Thoracic aorta (tissue), 2 donors: ENCODE measurements around the gene GMPR2. TPM values are rescaled to one million over a fixed set of nuclear protein-coding genes. Genes with fewer than 3 reads are reported as not detected.

ENCODE experiments used
- ATAC-seq: fragments of 150-250 bp; one replicate; pipeline ENCODE4 v1.8.0; 2017; ENCODE audit warnings: low read depth; ENCODE audit not compliant: insufficient number of reproducible peaks, low FRiP score
- DNase-seq: peaks from one replicate; pipeline ENCODE4 v3.0.0-alpha.2; 2020; ENCODE audit warnings: low spot score
- H3K27ac ChIP-seq, 2 donors: fragments of 200-600 bp; sonication (generic); 1 replicate in 1 of 2; 2 replicates in 1 of 2; pipeline ENCODE4 v1.5.1; 2016; ENCODE audit warnings: mild to moderate bottlenecking in 2 of 2, moderate library complexity in 2 of 2
- H3K27me3 ChIP-seq: fragments of 200-600 bp; sonication (generic); replicated peaks from 2 replicates; pipeline ENCODE4 v1.6.0; 2016; ENCODE audit warnings: mild to moderate bottlenecking; ENCODE audit not compliant: insufficient read depth
- H3K36me3 ChIP-seq: fragments of 200-600 bp; sonication (generic); one replicate; pipeline ENCODE4 v1.5.1; 2016
- H3K4me1 ChIP-seq, 2 donors: fragments of 200-600 bp; sonication (generic); 1 replicate in 1 of 2; 2 replicates in 1 of 2; pipeline versions ENCODE4 v1.5.1 to v1.6.0; 2016; ENCODE audit warnings: low read depth in 2 of 2, mild to moderate bottlenecking in 1 of 2; ENCODE audit not compliant: control insufficient read depth in 1 of 2
- H3K4me3 ChIP-seq: fragments of 200-600 bp; sonication (generic); 2 replicates; pipeline ENCODE4 v1.5.1; 2016; ENCODE audit warnings: mild to moderate bottlenecking
- H3K9me3 ChIP-seq: fragments of 200-600 bp; sonication (generic); 2 replicates; pipeline ENCODE4 v1.5.1; 2016
- total RNA-seq, 2 donors: library from RNA; depleted of rRNA; stranded (reverse); fragments of >200 nt; gene quantifications; one replicate each; pipeline versions ENCODE4 v1.1.0 to v1.2.3, GENCODE V29; 2016
- TF ChIP-seq, protein P1 (sequence below): fragments of 200-600 bp; sonication (generic); IDR thresholded peaks from one replicate; pipeline ENCODE4 v1.5.1; 2019; ENCODE audit warnings: antibody characterized with exemption

Gene GMPR2
- total RNA-seq, 2 donors from 2014 or later, result 39.2 to 51.3 TPM

DNA sequence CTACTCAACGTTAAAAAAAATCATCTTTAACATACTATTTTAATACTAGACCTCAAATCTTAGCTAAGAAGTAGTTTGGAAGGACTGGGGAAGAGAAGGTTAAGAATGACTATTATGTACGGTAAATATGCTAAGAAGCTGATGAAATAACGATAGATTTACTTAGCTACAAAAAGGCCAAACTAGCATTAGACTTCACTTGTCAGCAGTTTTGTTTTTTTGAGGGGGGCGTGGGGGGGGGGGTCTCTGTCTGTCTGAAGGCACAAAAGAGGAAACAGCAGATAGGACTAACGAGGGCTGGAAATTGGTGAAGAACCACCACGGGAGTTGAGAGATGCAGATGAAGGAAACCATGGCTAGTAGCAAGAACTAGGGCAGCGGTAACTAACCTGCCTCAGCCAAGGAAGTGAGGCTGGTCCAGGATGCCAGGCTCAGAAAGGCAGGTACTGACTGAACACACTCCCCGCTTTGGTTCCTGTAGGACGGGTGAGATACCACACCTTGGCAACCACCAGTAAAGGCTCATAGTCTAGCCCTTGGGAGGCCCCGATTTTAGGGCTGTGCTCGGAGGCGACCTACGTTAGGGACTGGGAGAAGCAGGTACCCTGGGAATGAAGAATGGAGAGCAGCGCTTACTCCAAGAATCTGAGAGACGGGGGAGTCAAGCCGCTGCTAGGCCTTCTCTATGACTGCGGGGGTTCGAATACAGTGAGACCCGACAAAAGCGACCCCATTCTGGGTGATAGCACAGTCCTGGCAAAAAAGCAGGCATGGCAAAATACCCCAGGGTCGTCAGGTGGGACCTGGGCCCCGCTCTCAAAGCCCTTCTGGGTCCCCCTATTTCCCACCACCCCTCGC lies 1.2 kb upstream of the GMPR2 start:
- no peaks in the 10 kb centered on the region for H3K27me3 ChIP-seq
- H3K9me3 ChIP-seq, result no peaks in the 10 kb centered on the region
- H3K27ac ChIP-seq, result peak overlapping the region; percentile 81 to 82
- TF ChIP-seq, protein P1, sequence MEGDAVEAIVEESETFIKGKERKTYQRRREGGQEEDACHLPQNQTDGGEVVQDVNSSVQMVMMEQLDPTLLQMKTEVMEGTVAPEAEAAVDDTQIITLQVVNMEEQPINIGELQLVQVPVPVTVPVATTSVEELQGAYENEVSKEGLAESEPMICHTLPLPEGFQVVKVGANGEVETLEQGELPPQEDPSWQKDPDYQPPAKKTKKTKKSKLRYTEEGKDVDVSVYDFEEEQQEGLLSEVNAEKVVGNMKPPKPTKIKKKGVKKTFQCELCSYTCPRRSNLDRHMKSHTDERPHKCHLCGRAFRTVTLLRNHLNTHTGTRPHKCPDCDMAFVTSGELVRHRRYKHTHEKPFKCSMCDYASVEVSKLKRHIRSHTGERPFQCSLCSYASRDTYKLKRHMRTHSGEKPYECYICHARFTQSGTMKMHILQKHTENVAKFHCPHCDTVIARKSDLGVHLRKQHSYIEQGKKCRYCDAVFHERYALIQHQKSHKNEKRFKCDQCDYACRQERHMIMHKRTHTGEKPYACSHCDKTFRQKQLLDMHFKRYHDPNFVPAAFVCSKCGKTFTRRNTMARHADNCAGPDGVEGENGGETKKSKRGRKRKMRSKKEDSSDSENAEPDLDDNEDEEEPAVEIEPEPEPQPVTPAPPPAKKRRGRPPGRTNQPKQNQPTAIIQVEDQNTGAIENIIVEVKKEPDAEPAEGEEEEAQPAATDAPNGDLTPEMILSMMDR, result no peak
- ATAC-seq (no peak), DNase-seq (no peak)
- peaks cover 12 to 39% of the 10 kb centered on the region in 2 donors for H3K4me1 ChIP-seq
- H3K36me3 ChIP-seq, result peaks cover 9% of the 10 kb centered on the region
- peak overlapping the region; percentile 74 for H3K4me3 ChIP-seq

DNA sequence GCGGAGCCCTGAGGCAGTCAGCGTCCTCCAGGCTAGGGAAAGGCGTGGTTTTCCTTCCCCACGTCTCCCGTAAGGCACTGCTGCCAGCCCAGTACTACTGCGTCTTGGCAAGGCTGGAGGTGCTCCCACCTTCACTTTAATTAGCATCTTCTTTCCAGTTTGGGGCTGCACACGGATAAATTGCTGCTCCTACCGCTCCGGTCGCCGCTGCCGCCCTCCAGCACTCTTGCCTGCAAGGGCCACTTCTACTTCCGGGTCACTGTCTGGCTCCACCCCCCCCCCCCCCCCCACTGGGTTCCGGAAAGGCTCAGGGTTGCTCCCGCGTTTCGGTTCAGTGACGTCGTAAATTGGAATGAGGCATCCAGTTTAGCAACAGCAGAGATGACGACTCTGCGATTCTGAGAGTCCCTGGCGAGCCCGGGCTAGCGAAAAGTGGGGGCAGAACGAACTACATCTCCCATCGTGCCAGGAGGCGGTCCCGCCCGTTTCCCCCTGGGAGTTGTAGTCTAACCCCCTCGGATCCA lies 546 bp upstream of the GMPR2 start, which contains the start of gene NEDD8:
NEDD8 (minus strand) TSS at position 247 of the 524 bp plus-strand sequence; CDS start at position 147, 100 bp downstream.
- Histone ChIP-seq H3K9me3 (no peaks in the 10 kb centered on the region), H3K36me3 (peaks cover 16% of the 10 kb centered on the region), H3K27ac (peak within 1 kb of the TSS; percentile 81 to 82), H3K27me3 (no peaks in the 10 kb centered on the region), H3K4me3 (peak within 1 kb of the TSS; percentile 74), H3K4me1 (peaks cover 12 to 37% of the 10 kb centered on the region in 2 donors)
- DNase-seq (peak; percentile 78), ATAC-seq (peak; percentile 93)
- TF ChIP-seq, protein P1, result no peak

DNA sequence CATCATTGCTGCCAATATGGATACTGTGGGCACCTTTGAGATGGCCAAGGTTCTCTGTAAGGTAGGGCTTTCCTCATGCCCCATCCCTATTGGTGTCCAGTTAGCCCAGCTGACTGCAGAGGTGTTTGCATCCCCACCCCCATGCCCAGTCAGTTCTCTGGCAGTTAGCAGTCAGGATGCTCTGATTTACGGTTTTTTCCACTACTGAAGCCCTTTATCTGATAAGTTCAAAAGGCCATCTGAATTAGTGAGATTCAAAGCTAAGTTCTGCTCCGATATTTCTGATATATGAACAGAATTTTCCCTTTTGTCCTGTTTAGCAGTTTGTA lies 773 bp downstream of the GMPR2 start:
- Histone ChIP-seq H3K4me3 (peak overlapping the region; percentile 74), H3K36me3 (peaks cover 26% of the 10 kb centered on the region), H3K27ac (peak overlapping the region; percentile 81 to 82), H3K27me3 (no peaks in the 10 kb centered on the region), H3K9me3 (no peaks in the 10 kb centered on the region), H3K4me1 (peaks cover 12 to 35% of the 10 kb centered on the region in 2 donors)
- ATAC-seq, result no peak
- TF ChIP-seq, protein P1, result no peak
- no peak for DNase-seq

DNA sequence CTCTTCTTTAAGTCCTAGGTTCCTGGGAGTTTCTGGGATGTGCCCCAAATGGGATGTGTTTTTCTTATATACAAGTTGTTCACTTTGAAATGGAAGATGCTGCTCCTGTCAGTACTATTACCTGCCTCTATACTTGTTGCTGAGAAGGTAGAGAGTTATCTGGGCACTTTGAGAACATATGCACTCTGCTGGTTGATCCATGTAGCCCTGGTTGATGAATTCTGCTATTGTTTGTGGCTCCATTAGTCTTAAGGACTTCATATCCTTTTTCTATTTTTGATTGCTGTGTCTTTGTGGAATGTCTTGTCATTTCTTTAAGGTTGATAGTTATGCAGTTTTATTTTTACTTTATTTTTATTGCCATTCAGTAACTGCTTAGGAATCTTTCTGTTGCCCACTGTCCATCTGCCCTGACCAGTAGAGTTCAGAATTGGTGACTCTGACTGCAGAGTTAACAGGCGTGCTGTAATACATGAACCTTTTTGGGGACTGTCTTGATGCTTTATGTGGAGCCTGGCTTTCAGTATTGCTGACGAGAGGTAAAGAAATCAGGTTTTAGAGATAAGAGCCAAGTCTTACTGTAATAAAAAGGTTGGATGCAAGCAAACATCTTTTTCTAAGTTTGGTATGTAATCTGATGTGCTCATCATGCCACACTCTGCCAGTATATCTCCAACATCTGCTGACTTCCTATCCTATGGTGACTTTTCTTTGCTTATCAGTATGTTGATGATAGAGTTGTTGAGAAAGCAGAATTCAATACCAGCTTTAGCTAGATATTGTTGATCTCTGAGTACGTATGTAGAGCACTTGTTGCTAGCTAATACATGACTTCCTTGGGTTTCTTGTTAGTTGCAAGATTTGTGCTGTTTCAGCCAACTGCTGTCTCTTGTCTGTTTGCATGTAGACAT lies 1.6 kb downstream of the GMPR2 start:
- peaks cover 12 to 43% of the 10 kb centered on the region in 2 donors for H3K4me1 ChIP-seq
- no peaks in the 10 kb centered on the region for H3K9me3 ChIP-seq
- peaks cover 35% of the 10 kb centered on the region for H3K36me3 ChIP-seq
- H3K4me3 ChIP-seq, result no peak overlapping the region
- H3K27me3 ChIP-seq, result no peaks in the 10 kb centered on the region
- H3K27ac ChIP-seq, result peak overlapping the region in 1 of 2 donors; percentile 81
- no peak for DNase-seq
- no peak for ATAC-seq
- TF ChIP-seq, protein P1, result no peak
